Measurements from ENCODE around the gene RHBDL1.

Gene RHBDL1

GRCh38 chr16:648781-649589 is 26.5 kb upstream of the RHBDL1 start, which contains the start of gene WDR90 (continued):
- peak; percentile 84; the same call in 1 of the 2 replicates for TF ChIP-seq ZNF18 (tag by site-specific recombination; IDR thresholded peaks at IDR 0.05)
- TF ChIP-seq ZIC2 (tag by site-specific recombination; IDR thresholded peaks at IDR 0.05): peak; percentile 87
- 0 out of 2 replicates have a peak, but pooled peaks have one; percentile 56 for TF ChIP-seq KLF7 (tag by site-specific recombination; IDR thresholded peaks at IDR 0.05; ENCODE audit: borderline replicate concordance)
- 0 out of 2 replicates have a peak, but pooled peaks have one; percentile 39 for TF ChIP-seq SP7 (tag by site-specific recombination; IDR thresholded peaks at IDR 0.05)
- TF ChIP-seq ZNF660 (tag by site-specific recombination; IDR thresholded peaks at IDR 0.05): 0 out of 2 replicates have a peak, but pooled peaks have one; percentile 35
- TF ChIP-seq MYNN (tag by site-specific recombination; IDR thresholded peaks at IDR 0.05; ENCODE audit: borderline replicate concordance): peak; percentile 97
- TF ChIP-seq ZSCAN23 (tag by site-specific recombination; IDR thresholded peaks at IDR 0.05): no peak
- no peak for TF ChIP-seq ZNF701 (tag by site-specific recombination; IDR thresholded peaks at IDR 0.05)
- TF ChIP-seq ZNF23 (tag by site-specific recombination; IDR thresholded peaks at IDR 0.05; ENCODE audit: borderline replicate concordance): no peak
- peak; percentile 54 for TF ChIP-seq SCRT2 (tag by site-specific recombination; IDR thresholded peaks at IDR 0.05)
- peak; percentile 97 for TF ChIP-seq GLIS2 (tag by site-specific recombination; IDR thresholded peaks at IDR 0.05)
- TF ChIP-seq ZFP69B (tag by site-specific recombination; IDR thresholded peaks at IDR 0.05): 0 out of 2 replicates have a peak, but pooled peaks have one; percentile 40
- peak; percentile 74; the same call in 1 of the 2 replicates for TF ChIP-seq ZNF76 (tag by site-specific recombination; IDR thresholded peaks at IDR 0.05; ENCODE audit: borderline replicate concordance, low read depth)
- TF ChIP-seq KLF9 (tag by site-specific recombination; IDR thresholded peaks at IDR 0.05; ENCODE audit: low read depth): peak; percentile 88
- TF ChIP-seq ZNF692 (tag by site-specific recombination; IDR thresholded peaks at IDR 0.05): peak; percentile 71; the same call in 1 of the 2 replicates
- TF ChIP-seq ZSCAN30 (tag by site-specific recombination; IDR thresholded peaks at IDR 0.05): peak; percentile 17; the same call in 1 of the 2 replicates
- TF ChIP-seq ZNF404 (tag by site-specific recombination; IDR thresholded peaks at IDR 0.05): no peak
- TF ChIP-seq KLF8 (tag by site-specific recombination; IDR thresholded peaks at IDR 0.05): peak; percentile 70; the same call in 1 of the 2 replicates
- TF ChIP-seq YY1 (tag by site-specific recombination; IDR thresholded peaks at IDR 0.05): peak; percentile 96
- TF ChIP-seq PBX3 (CRISPR knock-in tag; IDR thresholded peaks at IDR 0.05): peak; percentile 68
- peak; percentile 76; the same call in 1 of the 2 replicates for TF ChIP-seq KLF16 (tag by site-specific recombination; IDR thresholded peaks at IDR 0.05)
- TF ChIP-seq GLIS1 (tag by site-specific recombination; IDR thresholded peaks at IDR 0.05): peak; percentile 97

GRCh38 chr16:649631-650030 is 25.8 kb upstream of the RHBDL1 start:
- POLR2A ChIA-PET: interaction anchor here (0.8 to 2.3 kb wide), 4 partner anchors 11 to 31 kb away, joined by 3 to 10 read pairs (median 6); partner anchors contain the start of genes METTL26, RHOT2 and STUB1
- Histone ChIP-seq H3K27ac (ENCODE audit: extremely low read depth, low read depth, low read length) (peak overlapping the region; percentile 97), H3K4me1 (ENCODE audit: control insufficient read depth, insufficient read depth, low read length) (0 out of 2 replicates have a peak, but pooled peaks cover 5% of the 10 kb centered on the region), H3K4me3 (ENCODE audit: low read depth, low read length) (peak overlapping the region; percentile 37), H3K36me3 (ENCODE audit: control insufficient read depth in 2 of 2, insufficient read depth in 1 of 2, low read length in 2 of 2) (peaks cover 0 to 33% of the 10 kb centered on the region in 2 experiments; a peak in 2 of 3 replicates), H3K9me3 (ENCODE audit: control insufficient read depth, insufficient read depth, low read depth, low read length) (no peaks in the 10 kb centered on the region)
- CTCF ChIA-PET: interaction anchor here (0.6 to 1.6 kb wide), 4 partner anchors 12 to 117 kb away, joined by 3 to 4 read pairs (median 3); partner anchors contain the start of gene RHOT2
- TF ChIP-seq ZNF324 (tag by site-specific recombination; IDR thresholded peaks at IDR 0.05) (no peak), ZSCAN30 (tag by site-specific recombination; IDR thresholded peaks at IDR 0.05) (no peak), ZSCAN5A (tag by site-specific recombination; IDR thresholded peaks at IDR 0.05) (no peak), KLF10 (tag by site-specific recombination; IDR thresholded peaks at IDR 0.05) (peak; percentile 86), PRDM10 (tag by site-specific recombination; IDR thresholded peaks at IDR 0.05) (peak; percentile 30; the same call in 1 of the 2 replicates), ZNF510 (tag by site-specific recombination; IDR thresholded peaks at IDR 0.05; ENCODE audit: insufficient replicate concordance) (no peak)
